Hepatocyte (in vitro differentiated cells): ENCODE results near the gene PAX6. TPM values are rescaled to one million over a fixed set of nuclear protein-coding genes. Genes with fewer than 3 reads are reported as not detected.

Experiments
- DNase-seq: peaks from one replicate; pipeline ENCODE4 v3.0.0-alpha.2; 2016; ENCODE audit warnings: low spot score
- H2AFZ ChIP-seq: fragments of 200-600 bp; sonication (generic); 2 replicates; pipeline ENCODE4 v1.6.0; 2016; ENCODE audit warnings: antibody characterized with exemption, mild to moderate bottlenecking
- H3K27ac ChIP-seq: fragments of 200-600 bp; sonication (generic); 2 replicates; pipeline ENCODE4 v1.5.1; 2016; ENCODE audit warnings: mild to moderate bottlenecking
- H3K27me3 ChIP-seq: fragments of 200-600 bp; sonication (generic); 2 replicates; pipeline ENCODE4 v1.6.1; 2016
- H3K36me3 ChIP-seq: fragments of 200-600 bp; sonication (generic); replicated peaks from 2 replicates; pipeline ENCODE4 v1.5.1; 2016; ENCODE audit warnings: low read depth; ENCODE audit not compliant: insufficient read depth
- H3K4me1 ChIP-seq: fragments of 200-600 bp; sonication (generic); 2 replicates; pipeline ENCODE4 v1.5.1; 2016; ENCODE audit warnings: mild to moderate bottlenecking, moderate library complexity; ENCODE audit not compliant: insufficient read depth
- H3K4me2 ChIP-seq: fragments of 200-600 bp; sonication (generic); 2 replicates; pipeline ENCODE4 v1.6.0; 2016
- H3K4me3 ChIP-seq: fragments of 200-600 bp; sonication (generic); 2 replicates; pipeline ENCODE4 v1.5.1; 2016; ENCODE audit warnings: mild to moderate bottlenecking
- H3K79me2 ChIP-seq: fragments of 200-600 bp; sonication (generic); 2 replicates; pipeline ENCODE4 v1.6.0; 2017; ENCODE audit warnings: mild to moderate bottlenecking
- H3K9me2 ChIP-seq: fragments of 200-600 bp; sonication (generic); replicated peaks from 2 replicates; pipeline ENCODE4 v1.6.0; 2017; ENCODE audit warnings: mild to moderate bottlenecking; ENCODE audit not compliant: insufficient read depth
- H3K9me3 ChIP-seq: fragments of 200-600 bp; sonication (generic); 2 replicates; pipeline ENCODE4 v1.5.1; 2016; ENCODE audit warnings: low read depth, mild to moderate bottlenecking
- H4K20me1 ChIP-seq: fragments of 200-600 bp; sonication (generic); 2 replicates; pipeline ENCODE4 v1.6.0; 2016; ENCODE audit warnings: mild to moderate bottlenecking; ENCODE audit not compliant: insufficient read depth, poor library complexity, severe bottlenecking
- EZH2 ChIP-seq: fragments of 200-600 bp; sonication (generic); IDR thresholded peaks from 2 replicates; pipeline ENCODE4 v1.6.1; 2016; ENCODE audit warnings: antibody characterized with exemption, mild to moderate bottlenecking, borderline replicate concordance
- EZH2phosphoT487 ChIP-seq: fragments of 200-600 bp; sonication (generic); IDR thresholded peaks from one replicate; pipeline ENCODE4 v1.6.1; 2018; ENCODE audit warnings: antibody characterized with exemption, mild to moderate bottlenecking, low read depth, moderate library complexity; ENCODE audit not compliant: unreplicated experiment, severe bottlenecking
- WGBS: methylation state at CpG from one replicate; pipeline ENCODE4 v1.1.6; 2016; ENCODE audit warnings: low lambda C conversion rate; ENCODE audit errors: missing lambda C conversion rate; 5-methylcytosine and 5-hydroxymethylcytosine counted together
- polyA plus RNA-seq: library from polyadenylated mRNA; unstranded; fragments of >200 nt; fragmentation: Nextera tagmentation; extraction: Ambion mirVana; gene quantifications from 2 replicates; pipeline ENCODE4 v1.2.1, GENCODE V29; 2016
- total RNA-seq: library from RNA; depleted of rRNA; stranded (reverse); fragments of >200 nt; gene quantifications from 2 replicates; pipeline ENCODE4 v1.2.3, GENCODE V29; 2014
- TF ChIP-seq, protein P1 (sequence below): fragments of 200-600 bp; sonication (generic); IDR thresholded peaks from 2 replicates; pipeline ENCODE4 v1.5.1; 2016; ENCODE audit warnings: antibody characterized with exemption, mild to moderate bottlenecking; ENCODE audit not compliant: poor library complexity

The PAX6 gene
- total and polyA plus RNA-seq, 2 experiments from 2014 or later: 0.21 to 0.70 TPM

DNA sequence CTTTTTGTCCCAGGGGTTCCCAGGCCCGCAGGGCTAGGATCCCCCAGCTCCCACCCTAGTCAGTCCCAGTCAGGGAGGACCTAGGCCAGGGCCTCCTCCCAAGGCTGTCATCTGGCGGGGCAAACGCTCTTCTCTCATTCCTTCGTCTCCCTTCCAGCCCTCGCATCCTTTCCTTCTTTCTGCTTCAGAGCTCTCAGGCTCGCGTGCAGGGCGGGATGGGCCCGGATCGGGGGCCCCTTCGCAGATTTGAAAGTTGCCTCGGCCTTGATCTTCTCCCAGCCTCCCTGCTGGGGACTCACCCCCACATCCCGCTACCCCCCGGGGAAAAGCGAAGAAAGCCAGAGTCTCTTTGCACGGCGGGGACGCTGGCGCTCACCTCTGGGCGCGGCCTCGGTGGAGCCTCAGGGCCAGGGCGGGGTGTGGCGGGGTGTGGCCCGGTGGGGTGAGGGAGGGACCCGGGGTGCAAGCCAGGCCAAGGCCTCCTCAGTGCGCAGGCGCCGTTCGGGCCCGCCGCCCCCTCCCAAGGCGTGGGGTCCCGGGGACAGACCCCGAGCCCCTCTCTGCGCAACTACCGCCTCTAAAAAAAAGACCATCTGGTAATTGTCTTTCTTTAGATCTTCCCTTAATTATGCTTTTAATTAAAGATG, 14.8 kb upstream of the PAX6 start:
- Histone ChIP-seq H3K27ac (no peak overlapping the region), H3K4me3 (no peak overlapping the region), H3K9me3 (no peaks in the 10 kb centered on the region), H3K36me3 (no peaks in the 10 kb centered on the region), H2AFZ (peak overlapping the region; percentile 57), H3K4me2 (no peak overlapping the region), H3K79me2 (no peaks in the 10 kb centered on the region), H3K9me2 (no peaks in the 10 kb centered on the region), H4K20me1 (no peaks in the 10 kb centered on the region), H3K27me3 (peaks cover 98% of the 10 kb centered on the region), H3K4me1 (no peaks in the 10 kb centered on the region)
- no peak for DNase-seq
- 6% methylated on average over 20 of the region's 37 CpGs for WGBS
- peak; percentile 81 for TF ChIP-seq EZH2phosphoT487
- TF ChIP-seq, protein P1, sequence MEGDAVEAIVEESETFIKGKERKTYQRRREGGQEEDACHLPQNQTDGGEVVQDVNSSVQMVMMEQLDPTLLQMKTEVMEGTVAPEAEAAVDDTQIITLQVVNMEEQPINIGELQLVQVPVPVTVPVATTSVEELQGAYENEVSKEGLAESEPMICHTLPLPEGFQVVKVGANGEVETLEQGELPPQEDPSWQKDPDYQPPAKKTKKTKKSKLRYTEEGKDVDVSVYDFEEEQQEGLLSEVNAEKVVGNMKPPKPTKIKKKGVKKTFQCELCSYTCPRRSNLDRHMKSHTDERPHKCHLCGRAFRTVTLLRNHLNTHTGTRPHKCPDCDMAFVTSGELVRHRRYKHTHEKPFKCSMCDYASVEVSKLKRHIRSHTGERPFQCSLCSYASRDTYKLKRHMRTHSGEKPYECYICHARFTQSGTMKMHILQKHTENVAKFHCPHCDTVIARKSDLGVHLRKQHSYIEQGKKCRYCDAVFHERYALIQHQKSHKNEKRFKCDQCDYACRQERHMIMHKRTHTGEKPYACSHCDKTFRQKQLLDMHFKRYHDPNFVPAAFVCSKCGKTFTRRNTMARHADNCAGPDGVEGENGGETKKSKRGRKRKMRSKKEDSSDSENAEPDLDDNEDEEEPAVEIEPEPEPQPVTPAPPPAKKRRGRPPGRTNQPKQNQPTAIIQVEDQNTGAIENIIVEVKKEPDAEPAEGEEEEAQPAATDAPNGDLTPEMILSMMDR: no peak
- peak; percentile 2 for TF ChIP-seq EZH2

DNA sequence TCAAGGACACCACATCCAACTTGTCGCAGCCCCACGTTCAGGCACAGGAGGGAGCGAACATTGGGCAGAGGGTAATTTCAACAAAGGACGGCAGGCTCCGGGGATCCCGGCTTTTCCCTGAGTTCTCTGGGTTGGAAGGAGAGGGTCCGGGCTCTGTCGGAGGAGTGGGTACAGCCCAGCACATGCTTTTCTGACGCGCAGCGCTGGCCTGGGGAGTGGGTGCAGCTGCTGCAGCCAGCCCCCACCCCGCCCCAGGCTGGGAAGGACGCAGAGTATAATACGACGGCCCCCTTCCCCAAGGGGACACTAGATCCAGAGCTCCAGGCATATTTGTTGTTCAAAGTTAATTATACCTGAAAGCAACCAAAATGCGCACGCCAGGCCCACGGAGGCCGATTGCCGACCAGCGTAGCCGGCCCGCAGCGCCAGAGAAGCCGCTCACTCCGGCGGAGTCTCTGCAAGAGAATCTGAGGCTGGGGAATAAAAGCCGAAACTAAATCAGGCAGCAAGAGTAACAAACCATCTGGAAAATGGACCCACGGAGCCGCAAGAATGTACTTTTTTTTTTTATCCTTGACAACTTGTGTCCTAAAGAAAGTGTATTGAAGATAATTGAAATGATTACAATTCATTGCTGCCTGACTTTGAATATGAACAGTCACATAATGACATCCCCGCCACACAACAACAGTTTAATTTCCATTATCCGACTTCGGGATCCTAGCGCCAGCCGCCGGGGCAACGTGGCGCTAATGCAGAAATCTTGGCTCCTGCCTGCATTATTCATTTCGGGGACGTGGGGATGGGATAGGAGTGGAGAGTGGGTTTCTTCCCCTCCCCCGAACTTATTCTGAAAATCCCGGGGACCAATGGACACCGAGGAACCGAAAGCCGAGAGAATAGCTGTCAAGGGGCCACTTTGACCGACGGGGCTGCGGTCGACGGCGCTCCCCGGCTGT, 14.0 kb upstream of the PAX6 start:
- no peak overlapping the region for H3K4me3 ChIP-seq
- peaks cover 99% of the 10 kb centered on the region for H3K27me3 ChIP-seq
- peak; percentile 92 for TF ChIP-seq EZH2phosphoT487
- TF ChIP-seq EZH2: peak; percentile 100
- TF ChIP-seq, protein P1: no peak
- no peaks in the 10 kb centered on the region for H4K20me1 ChIP-seq
- no peaks in the 10 kb centered on the region for H3K36me3 ChIP-seq
- H3K27ac ChIP-seq: no peak overlapping the region
- no peak for DNase-seq
- no peaks in the 10 kb centered on the region for H3K9me2 ChIP-seq
- H3K4me2 ChIP-seq: no peak overlapping the region
- H3K4me1 ChIP-seq: no peaks in the 10 kb centered on the region
- 3% methylated on average over 49 of the region's 52 CpGs for WGBS
- H3K79me2 ChIP-seq: no peaks in the 10 kb centered on the region
- H3K9me3 ChIP-seq: no peaks in the 10 kb centered on the region
- H2AFZ ChIP-seq: peak overlapping the region; percentile 57

DNA sequence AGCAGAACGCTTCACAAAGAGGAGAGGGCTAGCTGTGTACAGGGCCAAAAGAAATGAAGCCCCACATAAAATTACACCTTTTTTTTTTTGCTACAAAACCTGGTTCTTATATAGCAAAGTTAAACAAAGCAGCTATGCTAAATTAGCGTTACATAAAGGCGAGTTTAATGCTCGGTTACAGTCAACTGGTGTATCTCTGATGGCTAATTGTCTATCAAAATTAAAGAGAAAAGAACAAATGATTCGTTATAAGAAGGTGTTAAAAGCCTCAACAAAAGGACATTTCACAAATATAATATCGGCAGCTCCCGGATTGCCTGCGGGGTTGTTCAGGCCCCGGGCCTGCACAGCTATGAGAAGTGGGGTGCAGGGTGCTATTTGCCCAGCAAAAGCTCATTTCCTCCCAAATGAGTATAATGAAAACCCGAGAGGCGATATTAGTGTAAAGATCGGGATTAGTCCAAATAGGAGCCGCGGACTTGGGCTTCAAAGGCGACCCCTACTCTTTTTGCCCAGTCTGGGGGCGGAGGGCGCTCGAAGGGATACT, 13.3 kb upstream of the PAX6 start:
- Histone ChIP-seq H3K4me2 (no peak overlapping the region), H3K4me1 (no peaks in the 10 kb centered on the region), H3K9me2 (no peaks in the 10 kb centered on the region), H3K36me3 (no peaks in the 10 kb centered on the region), H3K4me3 (no peak overlapping the region), H3K9me3 (no peaks in the 10 kb centered on the region), H2AFZ (no peak overlapping the region), H3K27me3 (peaks cover 99% of the 10 kb centered on the region), H4K20me1 (no peaks in the 10 kb centered on the region), H3K79me2 (no peaks in the 10 kb centered on the region), H3K27ac (no peak overlapping the region)
- TF ChIP-seq, protein P1: no peak
- TF ChIP-seq EZH2 (no peak), EZH2phosphoT487 (peak; percentile 38)
- no peak for DNase-seq
- WGBS: 5% methylated on average over 18 of the region's 18 CpGs
